OCI-LY1 (cell line): ENCODE data around the gene CRMP1.

Source experiments
- H2AFZ ChIP-seq: fragments of 200-600 bp; sonication (generic), shearing (Covaris generic); 2 replicates; pipeline ENCODE4 v1.6.0; 2014; ENCODE audit warnings: antibody characterized with exemption, mild to moderate bottlenecking, low read length
- H3F3A ChIP-seq: fragments of 200-600 bp; sonication (generic), shearing (Covaris generic); 2 replicates; pipeline ENCODE4 v1.6.0; 2014; ENCODE audit warnings: mild to moderate bottlenecking, antibody characterized with exemption, low read length, moderate library complexity; ENCODE audit not compliant: insufficient read depth
- H3K27ac ChIP-seq: fragments of 200-600 bp; sonication (generic); 2 replicates; pipeline ENCODE4 v1.5.1; 2014; ENCODE audit warnings: low read length, mixed run types, mild to moderate bottlenecking, low read depth; ENCODE audit not compliant: poor library complexity, severe bottlenecking
- H3K27me3 ChIP-seq: fragments of 200-600 bp; sonication (generic); 2 replicates; pipeline ENCODE4 v1.6.0; 2014; ENCODE audit warnings: antibody characterized with exemption, mild to moderate bottlenecking, low read length, moderate library complexity; ENCODE audit not compliant: insufficient read depth
- H3K36me3 ChIP-seq: fragments of 200-600 bp; sonication (generic); 2 replicates; pipeline ENCODE4 v1.6.1; 2014; ENCODE audit warnings: mild to moderate bottlenecking, antibody characterized with exemption, low read length, moderate library complexity, mixed read lengths; ENCODE audit not compliant: insufficient read depth
- H3K4me1 ChIP-seq: fragments of 200-600 bp; sonication (generic); 2 replicates; pipeline ENCODE4 v1.5.1; 2014; ENCODE audit warnings: mild to moderate bottlenecking, low read length, moderate library complexity; ENCODE audit not compliant: insufficient read depth, severe bottlenecking
- H3K4me2 ChIP-seq: fragments of 200-600 bp; sonication (generic), shearing (Covaris generic); 2 replicates; pipeline ENCODE4 v1.6.1; 2014; ENCODE audit warnings: low read length
- H3K4me3 ChIP-seq: fragments of 200-600 bp; sonication (generic); 2 replicates; pipeline ENCODE4 v1.5.1; 2014; ENCODE audit warnings: low read length, low read depth, mild to moderate bottlenecking, mixed read lengths; ENCODE audit not compliant: poor library complexity, severe bottlenecking
- H3K79me2 ChIP-seq: fragments of 200-600 bp; shearing (Covaris generic); 2 replicates; pipeline ENCODE4 v1.6.1; 2016; ENCODE audit warnings: mixed run types, low read length, mixed read lengths; ENCODE audit not compliant: insufficient read depth
- H3K9ac ChIP-seq: fragments of 200-600 bp; sonication (generic), shearing (Covaris generic); 2 replicates; pipeline ENCODE4 v1.6.1; 2014; ENCODE audit warnings: mild to moderate bottlenecking, low read length, mixed read lengths
- H3K9me2 ChIP-seq: fragments of 200-600 bp; sonication (generic), shearing (Covaris generic); 2 replicates; pipeline ENCODE4 v1.6.1; 2014; ENCODE audit warnings: low read depth, mild to moderate bottlenecking, low read length, mixed read lengths
- H3K9me3 ChIP-seq: fragments of 200-600 bp; shearing (Covaris generic); 2 replicates; pipeline ENCODE4 v1.6.1; 2014; ENCODE audit warnings: low read length, mixed read lengths
- H4K20me1 ChIP-seq: fragments of 200-600 bp; sonication (generic), shearing (Covaris generic); 2 replicates; pipeline ENCODE4 v1.6.0; 2016; ENCODE audit warnings: mild to moderate bottlenecking, low read length; ENCODE audit not compliant: insufficient read depth
- CTCF ChIP-seq: fragments of 200-600 bp; sonication (generic), shearing (Covaris generic); IDR thresholded peaks from 2 replicates; pipeline ENCODE4 v1.5.1; 2017; ENCODE audit warnings: mild to moderate bottlenecking, antibody characterized with exemption, low read length, moderate library complexity, mixed read lengths
- EZH2 ChIP-seq: fragments of 200-600 bp; sonication (generic), shearing (Covaris generic); IDR thresholded peaks from 2 replicates; pipeline ENCODE4 v1.8.0; 2017; ENCODE audit warnings: borderline replicate concordance, mixed run types, mild to moderate bottlenecking, antibody characterized with exemption, low read length, moderate library complexity, mixed read lengths

CRMP1 gene

DNA sequence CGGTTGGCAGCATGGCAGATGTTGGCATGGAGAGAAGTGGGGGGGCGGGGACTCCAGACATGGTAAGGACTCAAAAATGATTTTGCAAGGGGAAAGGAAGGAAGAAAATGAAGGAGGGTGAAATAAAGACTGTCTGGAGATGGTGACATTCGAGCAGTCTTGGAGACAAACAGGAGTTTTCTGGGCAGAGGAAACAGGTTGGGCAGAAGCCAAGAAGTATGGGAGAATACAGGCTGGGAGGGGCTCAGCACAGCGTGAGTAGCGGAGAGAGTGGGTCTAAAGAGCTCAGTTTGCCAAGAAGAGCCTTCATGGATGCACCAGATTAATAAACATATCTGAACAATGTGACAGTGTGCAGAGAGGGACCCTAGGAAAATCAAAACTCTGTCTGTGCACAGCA lies 13.3 kb upstream of the CRMP1 start:
- H4K20me1 ChIP-seq, result no peaks in the 10 kb centered on the region
- H3K4me1 ChIP-seq, result no peaks in the 10 kb centered on the region
- no peaks in the 10 kb centered on the region for H3K79me2 ChIP-seq
- H3K36me3 ChIP-seq, result no peaks in the 10 kb centered on the region
- H3K27ac ChIP-seq, result no peak overlapping the region
- no peak overlapping the region for H3K4me3 ChIP-seq
- H3K27me3 ChIP-seq, result no peaks in the 10 kb centered on the region
- H3F3A ChIP-seq, result no peaks in the 10 kb centered on the region
- H2AFZ ChIP-seq, result no peak overlapping the region
- H3K4me2 ChIP-seq, result no peak overlapping the region
- no peaks in the 10 kb centered on the region for H3K9me2 ChIP-seq
- no peak overlapping the region for H3K9ac ChIP-seq
- no peak for TF ChIP-seq CTCF
- no peaks in the 10 kb centered on the region for H3K9me3 ChIP-seq

GRCh38 chr4:5905714-5906113 lies 12.8 kb upstream of the CRMP1 start:
- Histone ChIP-seq H3F3A (no peaks in the 10 kb centered on the region), H3K79me2 (no peaks in the 10 kb centered on the region), H3K27ac (no peak overlapping the region), H4K20me1 (no peaks in the 10 kb centered on the region), H3K4me3 (no peak overlapping the region), H3K36me3 (no peaks in the 10 kb centered on the region), H3K27me3 (no peaks in the 10 kb centered on the region), H3K4me1 (no peaks in the 10 kb centered on the region), H3K9me2 (no peaks in the 10 kb centered on the region), H3K9me3 (no peaks in the 10 kb centered on the region), H3K4me2 (no peak overlapping the region), H3K9ac (no peak overlapping the region), H2AFZ (no peak overlapping the region)
- TF ChIP-seq CTCF (no peak), EZH2 (no peak)

DNA sequence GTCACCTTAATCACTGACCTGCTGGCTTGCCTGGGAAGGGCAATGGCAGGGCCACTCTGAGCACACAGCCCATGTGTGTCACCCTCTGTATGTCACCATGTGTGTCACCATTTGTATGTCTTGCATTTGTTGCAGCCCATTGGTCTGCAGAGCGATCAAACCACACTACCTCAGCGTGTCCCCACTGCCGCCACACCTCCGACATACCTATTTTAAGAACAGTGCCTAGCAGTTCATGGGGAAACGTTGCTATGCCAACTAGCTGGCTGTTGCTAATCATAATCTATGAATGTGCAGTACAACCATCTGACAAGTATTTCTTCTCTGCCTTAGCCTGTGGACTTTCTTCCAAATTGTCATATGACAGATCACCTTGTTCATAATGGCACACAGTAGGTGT lies 8.0 kb upstream of the CRMP1 start:
- TF ChIP-seq CTCF (no peak), EZH2 (no peak)
- no peaks in the 10 kb centered on the region for H3F3A ChIP-seq
- no peaks in the 10 kb centered on the region for H3K27me3 ChIP-seq
- no peaks in the 10 kb centered on the region for H3K4me1 ChIP-seq
- H3K4me3 ChIP-seq, result no peak overlapping the region
- no peaks in the 10 kb centered on the region for H4K20me1 ChIP-seq
- H2AFZ ChIP-seq, result no peak overlapping the region
- no peaks in the 10 kb centered on the region for H3K36me3 ChIP-seq
- H3K9me2 ChIP-seq, result no peaks in the 10 kb centered on the region
- no peaks in the 10 kb centered on the region for H3K9me3 ChIP-seq
- H3K9ac ChIP-seq, result no peak overlapping the region
- no peak overlapping the region for H3K4me2 ChIP-seq
- no peaks in the 10 kb centered on the region for H3K79me2 ChIP-seq
- no peak overlapping the region for H3K27ac ChIP-seq
